NCI-H524 (cell line): ENCODE data around the gene CENPE.

Experiments
- DNase-seq, 2 experiments: peaks; one replicate each; lab custom pipeline; 2025; lab: John Stamatoyannopoulos, UW

Gene CENPE

GRCh38 chr4:103076747-103077347, 121.3 kb downstream of the CENPE start, which contains the start of gene SLC9B2:
SLC9B2 (minus strand) TSS chr4:103076761; CDS start chr4:103067550, 9,211 bp downstream.
- DNase-seq, result peak in 1 of 2 experiments; percentile 32

- DNase-seq, result peak in 1 of 2 experiments; percentile 47
These were observed 122.0 kb downstream of the CENPE start for GRCh38 chr4:103075894-103076746.

GRCh38 chr4:103075435-103075893, 122.7 kb downstream of the CENPE start:
- peak in 1 of 2 experiments; percentile 22 for DNase-seq

- no peak for DNase-seq
These were observed 123.3 kb downstream of the CENPE start for GRCh38 chr4:103074744-103075434.

- no peak for DNase-seq
These were observed 124.2 kb downstream of the CENPE start for GRCh38 chr4:103073792-103074438.

- no peak for DNase-seq
These were observed 130.1 kb downstream of the CENPE start for GRCh38 chr4:103067841-103068547.

GRCh38 chr4:103060453-103061148, 137.5 kb downstream of the CENPE start:
- no peak for DNase-seq
